ENCODE results near the gene NACC2. TPM values are rescaled to one million over a fixed set of nuclear protein-coding genes. Genes with fewer than 3 reads are reported as not detected.

NACC2 gene
- total and polyA plus RNA-seq, 4 donors, result 4.8 to 17.8 (median 8.8) TPM

DNA sequence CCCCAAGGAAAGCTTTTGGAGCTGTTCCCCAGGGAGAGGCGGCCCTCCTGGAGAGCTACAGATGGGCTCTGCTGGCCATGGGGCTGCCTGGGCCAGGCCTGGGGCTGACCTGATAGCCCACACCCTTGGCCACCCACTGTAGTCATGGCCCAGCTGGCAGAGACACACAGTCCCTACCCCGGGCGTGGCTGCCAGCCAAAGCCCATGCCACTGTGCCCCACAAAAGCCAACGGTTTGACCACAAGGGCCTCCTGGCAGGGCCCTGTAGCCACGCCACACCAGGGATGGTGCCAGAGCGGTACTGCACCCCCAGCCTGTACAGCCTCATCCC, 15.2 kb downstream of the NACC2 start:
- Histone ChIP-seq H3K9ac (ENCODE audit: low read depth in 1 of 2, low read length in 2 of 2) (no peak overlapping the region), H3K27ac (ENCODE audit: low read depth in 1 of 2, low read length in 2 of 2) (no peak overlapping the region), H3K4me1 (ENCODE audit: control insufficient read depth in 4 of 4, insufficient read depth in 4 of 4, low read length in 3 of 4) (peaks cover 0 to 17% (median 3%) of the 10 kb centered on the region in 4 donors), H3K27me3 (ENCODE audit: control insufficient read depth in 4 of 4, insufficient read depth in 4 of 4, low read length in 3 of 4) (no peaks in the 10 kb centered on the region), H3K36me3 (ENCODE audit: control insufficient read depth in 4 of 4, insufficient read depth in 3 of 4, low read depth in 1 of 4, low read length in 3 of 4) (peaks cover 0 to 10% (median 1%) of the 10 kb centered on the region in 4 donors), H3K4me3 (ENCODE audit: low read depth in 1 of 3, low read length in 3 of 3) (no peak overlapping the region), H3K9me3 (ENCODE audit: control insufficient read depth in 4 of 4, low read length in 3 of 4) (no peaks in the 10 kb centered on the region)
- no peak for DNase-seq (ENCODE audit: low spot score)
- TF ChIP-seq, protein P1, sequence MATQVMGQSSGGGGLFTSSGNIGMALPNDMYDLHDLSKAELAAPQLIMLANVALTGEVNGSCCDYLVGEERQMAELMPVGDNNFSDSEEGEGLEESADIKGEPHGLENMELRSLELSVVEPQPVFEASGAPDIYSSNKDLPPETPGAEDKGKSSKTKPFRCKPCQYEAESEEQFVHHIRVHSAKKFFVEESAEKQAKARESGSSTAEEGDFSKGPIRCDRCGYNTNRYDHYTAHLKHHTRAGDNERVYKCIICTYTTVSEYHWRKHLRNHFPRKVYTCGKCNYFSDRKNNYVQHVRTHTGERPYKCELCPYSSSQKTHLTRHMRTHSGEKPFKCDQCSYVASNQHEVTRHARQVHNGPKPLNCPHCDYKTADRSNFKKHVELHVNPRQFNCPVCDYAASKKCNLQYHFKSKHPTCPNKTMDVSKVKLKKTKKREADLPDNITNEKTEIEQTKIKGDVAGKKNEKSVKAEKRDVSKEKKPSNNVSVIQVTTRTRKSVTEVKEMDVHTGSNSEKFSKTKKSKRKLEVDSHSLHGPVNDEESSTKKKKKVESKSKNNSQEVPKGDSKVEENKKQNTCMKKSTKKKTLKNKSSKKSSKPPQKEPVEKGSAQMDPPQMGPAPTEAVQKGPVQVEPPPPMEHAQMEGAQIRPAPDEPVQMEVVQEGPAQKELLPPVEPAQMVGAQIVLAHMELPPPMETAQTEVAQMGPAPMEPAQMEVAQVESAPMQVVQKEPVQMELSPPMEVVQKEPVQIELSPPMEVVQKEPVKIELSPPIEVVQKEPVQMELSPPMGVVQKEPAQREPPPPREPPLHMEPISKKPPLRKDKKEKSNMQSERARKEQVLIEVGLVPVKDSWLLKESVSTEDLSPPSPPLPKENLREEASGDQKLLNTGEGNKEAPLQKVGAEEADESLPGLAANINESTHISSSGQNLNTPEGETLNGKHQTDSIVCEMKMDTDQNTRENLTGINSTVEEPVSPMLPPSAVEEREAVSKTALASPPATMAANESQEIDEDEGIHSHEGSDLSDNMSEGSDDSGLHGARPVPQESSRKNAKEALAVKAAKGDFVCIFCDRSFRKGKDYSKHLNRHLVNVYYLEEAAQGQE (IDR thresholded peaks at IDR 0.05), result no peak
- TF ChIP-seq NR2F2 (IDR thresholded peaks at IDR 0.05) (no peak), FOXA2 (IDR thresholded peaks at IDR 0.05) (no peak), GABPA (IDR thresholded peaks at IDR 0.05 in 1 of 2, conservative IDR thresholded peaks at IDR 0.05 in 1 of 2) (no peak), RAD21 (IDR thresholded peaks at IDR 0.05) (no peak), FOXA1 (IDR thresholded peaks at IDR 0.05) (no peak), YY1 (IDR thresholded peaks at IDR 0.05) (no peak)
- TF ChIP-seq, protein P2, sequence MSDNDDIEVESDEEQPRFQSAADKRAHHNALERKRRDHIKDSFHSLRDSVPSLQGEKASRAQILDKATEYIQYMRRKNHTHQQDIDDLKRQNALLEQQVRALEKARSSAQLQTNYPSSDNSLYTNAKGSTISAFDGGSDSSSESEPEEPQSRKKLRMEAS (IDR thresholded peaks at IDR 0.05), result no peak
- TF ChIP-seq, protein P3, sequence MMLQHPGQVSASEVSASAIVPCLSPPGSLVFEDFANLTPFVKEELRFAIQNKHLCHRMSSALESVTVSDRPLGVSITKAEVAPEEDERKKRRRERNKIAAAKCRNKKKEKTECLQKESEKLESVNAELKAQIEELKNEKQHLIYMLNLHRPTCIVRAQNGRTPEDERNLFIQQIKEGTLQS (IDR thresholded peaks at IDR 0.05), result no peak
- TF ChIP-seq, protein P4, sequence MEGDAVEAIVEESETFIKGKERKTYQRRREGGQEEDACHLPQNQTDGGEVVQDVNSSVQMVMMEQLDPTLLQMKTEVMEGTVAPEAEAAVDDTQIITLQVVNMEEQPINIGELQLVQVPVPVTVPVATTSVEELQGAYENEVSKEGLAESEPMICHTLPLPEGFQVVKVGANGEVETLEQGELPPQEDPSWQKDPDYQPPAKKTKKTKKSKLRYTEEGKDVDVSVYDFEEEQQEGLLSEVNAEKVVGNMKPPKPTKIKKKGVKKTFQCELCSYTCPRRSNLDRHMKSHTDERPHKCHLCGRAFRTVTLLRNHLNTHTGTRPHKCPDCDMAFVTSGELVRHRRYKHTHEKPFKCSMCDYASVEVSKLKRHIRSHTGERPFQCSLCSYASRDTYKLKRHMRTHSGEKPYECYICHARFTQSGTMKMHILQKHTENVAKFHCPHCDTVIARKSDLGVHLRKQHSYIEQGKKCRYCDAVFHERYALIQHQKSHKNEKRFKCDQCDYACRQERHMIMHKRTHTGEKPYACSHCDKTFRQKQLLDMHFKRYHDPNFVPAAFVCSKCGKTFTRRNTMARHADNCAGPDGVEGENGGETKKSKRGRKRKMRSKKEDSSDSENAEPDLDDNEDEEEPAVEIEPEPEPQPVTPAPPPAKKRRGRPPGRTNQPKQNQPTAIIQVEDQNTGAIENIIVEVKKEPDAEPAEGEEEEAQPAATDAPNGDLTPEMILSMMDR (IDR thresholded peaks at IDR 0.05; ENCODE audit: low read depth, low read length, missing input control), result no peak
- 72% methylated on average over 6 of the region's 6 CpGs for WGBS

DNA sequence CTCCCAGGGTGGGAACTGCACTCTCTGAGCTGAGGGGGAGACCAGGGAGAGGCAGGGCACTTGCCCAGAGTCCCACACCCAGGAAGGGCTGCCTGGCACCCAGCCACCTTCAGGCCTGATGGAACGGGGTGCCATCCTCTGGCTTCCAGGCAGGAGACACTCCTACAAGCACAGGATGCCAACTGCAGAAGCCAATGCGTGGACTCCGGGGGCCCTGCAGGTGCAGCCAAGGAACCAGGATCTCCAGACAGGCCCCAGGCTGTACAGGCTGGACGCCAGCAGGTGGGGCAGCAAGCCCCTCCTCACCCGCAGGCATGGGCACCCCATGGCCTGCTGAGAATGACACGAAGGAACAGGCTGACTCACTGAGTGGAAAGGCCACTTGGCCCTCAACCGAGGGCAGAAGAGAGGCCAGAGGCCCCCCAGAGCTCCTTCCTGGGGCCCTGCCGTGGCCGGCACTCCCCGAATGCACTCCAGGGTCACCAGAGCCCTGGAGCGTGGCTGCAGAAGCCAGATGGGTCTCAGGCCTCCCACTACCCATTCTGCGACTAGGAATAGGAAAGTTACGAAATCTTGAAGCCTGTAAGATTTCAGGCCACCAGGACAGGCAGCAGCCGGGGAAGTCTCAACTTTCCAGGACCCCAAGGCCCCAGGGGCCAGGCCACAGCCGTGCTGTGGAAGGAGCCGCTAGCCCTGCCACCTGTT, 15.7 kb downstream of the NACC2 start:
- H3K4me1 ChIP-seq (ENCODE audit: control insufficient read depth in 4 of 4, insufficient read depth in 4 of 4, low read length in 3 of 4), result peaks cover 0 to 17% (median 3%) of the 10 kb centered on the region in 4 donors
- TF ChIP-seq, protein P2 (IDR thresholded peaks at IDR 0.05), result no peak
- TF ChIP-seq, protein P5, sequence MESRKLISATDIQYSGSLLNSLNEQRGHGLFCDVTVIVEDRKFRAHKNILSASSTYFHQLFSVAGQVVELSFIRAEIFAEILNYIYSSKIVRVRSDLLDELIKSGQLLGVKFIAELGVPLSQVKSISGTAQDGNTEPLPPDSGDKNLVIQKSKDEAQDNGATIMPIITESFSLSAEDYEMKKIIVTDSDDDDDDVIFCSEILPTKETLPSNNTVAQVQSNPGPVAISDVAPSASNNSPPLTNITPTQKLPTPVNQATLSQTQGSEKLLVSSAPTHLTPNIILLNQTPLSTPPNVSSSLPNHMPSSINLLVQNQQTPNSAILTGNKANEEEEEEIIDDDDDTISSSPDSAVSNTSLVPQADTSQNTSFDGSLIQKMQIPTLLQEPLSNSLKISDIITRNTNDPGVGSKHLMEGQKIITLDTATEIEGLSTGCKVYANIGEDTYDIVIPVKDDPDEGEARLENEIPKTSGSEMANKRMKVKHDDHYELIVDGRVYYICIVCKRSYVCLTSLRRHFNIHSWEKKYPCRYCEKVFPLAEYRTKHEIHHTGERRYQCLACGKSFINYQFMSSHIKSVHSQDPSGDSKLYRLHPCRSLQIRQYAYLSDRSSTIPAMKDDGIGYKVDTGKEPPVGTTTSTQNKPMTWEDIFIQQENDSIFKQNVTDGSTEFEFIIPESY (IDR thresholded peaks at IDR 0.05), result no peak
- TF ChIP-seq JUND (IDR thresholded peaks at IDR 0.05), result no peak
- no peak for TF ChIP-seq SP1 (IDR thresholded peaks at IDR 0.05)
- TF ChIP-seq NR2F2 (IDR thresholded peaks at IDR 0.05), result no peak
- TF ChIP-seq HNF4A (conservative IDR thresholded peaks at IDR 0.05), result no peak
- no peak for TF ChIP-seq EGR1 (IDR thresholded peaks at IDR 0.05; ENCODE audit: low read depth in 2 of 2)
- peaks cover 0 to 10% (median 1%) of the 10 kb centered on the region in 4 donors for H3K36me3 ChIP-seq (ENCODE audit: control insufficient read depth in 4 of 4, insufficient read depth in 3 of 4, low read depth in 1 of 4, low read length in 3 of 4)
- H3K9ac ChIP-seq (ENCODE audit: low read depth in 1 of 2, low read length in 2 of 2), result no peak overlapping the region
- no peak overlapping the region for H3K27ac ChIP-seq (ENCODE audit: low read depth in 1 of 2, low read length in 2 of 2)
- DNase-seq (ENCODE audit: low spot score), result no peak
- H3K9me3 ChIP-seq (ENCODE audit: control insufficient read depth in 4 of 4, low read length in 3 of 4), result no peaks in the 10 kb centered on the region
- no peak overlapping the region for H3K4me3 ChIP-seq (ENCODE audit: low read depth in 1 of 3, low read length in 3 of 3)
- no peaks in the 10 kb centered on the region for H3K27me3 ChIP-seq (ENCODE audit: control insufficient read depth in 4 of 4, insufficient read depth in 4 of 4, low read length in 3 of 4)
- 72% methylated on average over 16 of the region's 16 CpGs for WGBS

Measured in liver (tissue), 9 donors.